Loucy (cell line): ENCODE data around the gene DHFR.

Source experiments
- H2AFZ ChIP-seq: fragments of 200-600 bp; sonication (generic); 2 replicates; pipeline ENCODE4 v1.6.0; 2016; ENCODE audit warnings: antibody characterized with exemption, mild to moderate bottlenecking, low read length, moderate library complexity
- H3F3A ChIP-seq: fragments of 200-600 bp; 2 replicates; pipeline ENCODE4 v1.6.0; 2016; ENCODE audit warnings: antibody characterized with exemption, low read depth, mild to moderate bottlenecking
- H3K27me3 ChIP-seq: fragments of 200-600 bp; sonication (generic); 2 replicates; pipeline ENCODE4 v1.6.1; 2014; ENCODE audit warnings: low read length, mild to moderate bottlenecking; ENCODE audit not compliant: insufficient read depth, poor library complexity, severe bottlenecking
- H3K36me3 ChIP-seq: fragments of 200-600 bp; sonication (generic); 2 replicates; pipeline ENCODE4 v1.6.1; 2016; ENCODE audit warnings: low read length; ENCODE audit not compliant: insufficient read depth
- H3K4me1 ChIP-seq: fragments of 200-600 bp; sonication (generic); 2 replicates; pipeline ENCODE4 v1.5.1; 2014; ENCODE audit warnings: low read length, mild to moderate bottlenecking; ENCODE audit not compliant: insufficient read depth, poor library complexity, severe bottlenecking
- H3K4me2 ChIP-seq: fragments of 200-600 bp; sonication (generic); 2 replicates; pipeline ENCODE4 v1.6.0; 2014; ENCODE audit warnings: antibody characterized with exemption, low read length, low read depth, mild to moderate bottlenecking; ENCODE audit not compliant: poor library complexity, severe bottlenecking
- H3K4me3 ChIP-seq: fragments of 200-600 bp; sonication (generic); 2 replicates; pipeline ENCODE4 v1.5.1; 2014; ENCODE audit warnings: low read length, mild to moderate bottlenecking, mixed read lengths; ENCODE audit not compliant: poor library complexity, severe bottlenecking
- H3K79me2 ChIP-seq: fragments of 200-600 bp; sonication (generic); 2 replicates; pipeline ENCODE4 v1.6.1; 2014; ENCODE audit warnings: low read length; ENCODE audit not compliant: insufficient read depth
- H3K9ac ChIP-seq: fragments of 200-600 bp; sonication (generic); 2 replicates; pipeline ENCODE4 v1.6.0; 2014; ENCODE audit warnings: mild to moderate bottlenecking, low read depth, low read length, moderate library complexity; ENCODE audit not compliant: poor library complexity, severe bottlenecking
- H3K9me2 ChIP-seq: fragments of 200-600 bp; sonication (generic); replicated peaks from 2 replicates; pipeline ENCODE4 v1.6.1; 2016; ENCODE audit warnings: low read depth, low read length, mixed read lengths
- H3K9me3 ChIP-seq: fragments of 200-600 bp; sonication (generic); 2 replicates; pipeline ENCODE4 v1.6.1; 2014; ENCODE audit warnings: mild to moderate bottlenecking, antibody characterized with exemption, low read length, low read depth; ENCODE audit not compliant: insufficient read depth
- H4K20me1 ChIP-seq: fragments of 200-600 bp; sonication (generic); 2 replicates; pipeline ENCODE4 v1.6.0; 2014; ENCODE audit warnings: antibody characterized with exemption, low read length, mild to moderate bottlenecking; ENCODE audit not compliant: insufficient read depth, poor library complexity, severe bottlenecking
- EZH2phosphoT487 ChIP-seq: fragments of 200-600 bp; IDR thresholded peaks from 2 replicates; pipeline ENCODE4 v1.6.1; 2018; ENCODE audit warnings: antibody characterized with exemption, mild to moderate bottlenecking, moderate library complexity, borderline replicate concordance
- TF ChIP-seq, protein P1 (sequence below): fragments of 200-600 bp; sonication (generic); conservative IDR thresholded peaks from 2 replicates; pipeline ENCODE4 v1.5.1; 2014; ENCODE audit warnings: mild to moderate bottlenecking, antibody characterized with exemption, low read length

DHFR gene

DNA sequence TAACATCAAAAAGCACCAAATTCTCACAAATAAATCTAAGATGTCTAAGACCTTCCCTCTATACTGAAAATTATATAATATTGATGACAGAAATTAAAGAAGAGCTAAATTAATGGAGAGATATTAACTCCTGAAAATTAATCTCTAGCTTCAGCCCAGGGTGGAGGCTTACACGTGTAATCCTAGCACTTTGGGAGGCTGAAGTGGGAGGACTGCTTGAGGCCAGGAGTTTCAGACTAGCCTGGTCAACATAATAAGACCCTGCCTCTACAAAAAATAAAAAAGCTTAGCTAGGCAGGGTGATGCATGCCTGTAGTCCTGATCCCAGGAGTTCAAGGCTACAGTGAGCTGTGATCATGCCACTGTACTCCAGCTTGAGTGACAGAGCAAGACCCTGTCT is 45.1 kb downstream of the DHFR start:
- Histone ChIP-seq H3K9me2 (no peaks in the 10 kb centered on the region), H4K20me1 (no peaks in the 10 kb centered on the region), H3F3A (no peaks in the 10 kb centered on the region), H2AFZ (no peak overlapping the region), H3K4me1 (no peaks in the 10 kb centered on the region), H3K9ac (no peak overlapping the region), H3K4me3 (no peak overlapping the region), H3K36me3 (no peaks in the 10 kb centered on the region), H3K9me3 (0 out of 2 replicates have a peak, but pooled peaks cover 8% of the 10 kb centered on the region), H3K27me3 (no peaks in the 10 kb centered on the region), H3K4me2 (no peak overlapping the region), H3K79me2 (no peaks in the 10 kb centered on the region)
- TF ChIP-seq EZH2phosphoT487 = no peak
- TF ChIP-seq, protein P1, sequence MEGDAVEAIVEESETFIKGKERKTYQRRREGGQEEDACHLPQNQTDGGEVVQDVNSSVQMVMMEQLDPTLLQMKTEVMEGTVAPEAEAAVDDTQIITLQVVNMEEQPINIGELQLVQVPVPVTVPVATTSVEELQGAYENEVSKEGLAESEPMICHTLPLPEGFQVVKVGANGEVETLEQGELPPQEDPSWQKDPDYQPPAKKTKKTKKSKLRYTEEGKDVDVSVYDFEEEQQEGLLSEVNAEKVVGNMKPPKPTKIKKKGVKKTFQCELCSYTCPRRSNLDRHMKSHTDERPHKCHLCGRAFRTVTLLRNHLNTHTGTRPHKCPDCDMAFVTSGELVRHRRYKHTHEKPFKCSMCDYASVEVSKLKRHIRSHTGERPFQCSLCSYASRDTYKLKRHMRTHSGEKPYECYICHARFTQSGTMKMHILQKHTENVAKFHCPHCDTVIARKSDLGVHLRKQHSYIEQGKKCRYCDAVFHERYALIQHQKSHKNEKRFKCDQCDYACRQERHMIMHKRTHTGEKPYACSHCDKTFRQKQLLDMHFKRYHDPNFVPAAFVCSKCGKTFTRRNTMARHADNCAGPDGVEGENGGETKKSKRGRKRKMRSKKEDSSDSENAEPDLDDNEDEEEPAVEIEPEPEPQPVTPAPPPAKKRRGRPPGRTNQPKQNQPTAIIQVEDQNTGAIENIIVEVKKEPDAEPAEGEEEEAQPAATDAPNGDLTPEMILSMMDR = no peak

GRCh38 chr5:80608731-80609130 is 46.1 kb downstream of the DHFR start:
- H3K27me3 ChIP-seq = no peaks in the 10 kb centered on the region
- H3F3A ChIP-seq = no peaks in the 10 kb centered on the region
- H4K20me1 ChIP-seq = no peaks in the 10 kb centered on the region
- H3K4me1 ChIP-seq = no peaks in the 10 kb centered on the region
- H3K9me2 ChIP-seq = no peaks in the 10 kb centered on the region
- no peaks in the 10 kb centered on the region for H3K79me2 ChIP-seq
- no peak overlapping the region for H3K4me3 ChIP-seq
- no peaks in the 10 kb centered on the region for H3K36me3 ChIP-seq
- H3K9me3 ChIP-seq = 0 out of 2 replicates have a peak, but pooled peaks cover 8% of the 10 kb centered on the region
- no peak overlapping the region for H2AFZ ChIP-seq
- H3K9ac ChIP-seq = no peak overlapping the region
- TF ChIP-seq EZH2phosphoT487 = no peak
- TF ChIP-seq, protein P1 = no peak
- H3K4me2 ChIP-seq = no peak overlapping the region

- Histone ChIP-seq H3K9ac (no peak overlapping the region), H3F3A (no peaks in the 10 kb centered on the region), H3K36me3 (no peaks in the 10 kb centered on the region), H3K9me2 (no peaks in the 10 kb centered on the region), H4K20me1 (no peaks in the 10 kb centered on the region), H3K4me3 (no peak overlapping the region), H3K4me1 (no peaks in the 10 kb centered on the region), H3K27me3 (no peaks in the 10 kb centered on the region), H2AFZ (no peak overlapping the region), H3K79me2 (no peaks in the 10 kb centered on the region), H3K4me2 (no peak overlapping the region), H3K9me3 (0 out of 2 replicates have a peak, but pooled peaks cover 8% of the 10 kb centered on the region)
- TF ChIP-seq, protein P1 = no peak
- no peak for TF ChIP-seq EZH2phosphoT487
Observed at GRCh38 chr5:80607832-80608231, 47.0 kb downstream of the DHFR start.
